ENCODE results near the gene EIF2D. TPM values are rescaled to one million over a fixed set of nuclear protein-coding genes. Genes with fewer than 3 reads are reported as not detected.

EIF2D gene
- total RNA-seq (2022; extraction: Qiagen RNA extraction) = 32.9 to 36.5 TPM (median 34.1 TPM) in 5 replicates

GRCh38 chr1:206612129-206612876, at the start of gene EIF2D:
Gene EIF2D (minus strand): TSS chr1:206612465. CDS start chr1:206612342, 123 bp downstream.

DNA sequence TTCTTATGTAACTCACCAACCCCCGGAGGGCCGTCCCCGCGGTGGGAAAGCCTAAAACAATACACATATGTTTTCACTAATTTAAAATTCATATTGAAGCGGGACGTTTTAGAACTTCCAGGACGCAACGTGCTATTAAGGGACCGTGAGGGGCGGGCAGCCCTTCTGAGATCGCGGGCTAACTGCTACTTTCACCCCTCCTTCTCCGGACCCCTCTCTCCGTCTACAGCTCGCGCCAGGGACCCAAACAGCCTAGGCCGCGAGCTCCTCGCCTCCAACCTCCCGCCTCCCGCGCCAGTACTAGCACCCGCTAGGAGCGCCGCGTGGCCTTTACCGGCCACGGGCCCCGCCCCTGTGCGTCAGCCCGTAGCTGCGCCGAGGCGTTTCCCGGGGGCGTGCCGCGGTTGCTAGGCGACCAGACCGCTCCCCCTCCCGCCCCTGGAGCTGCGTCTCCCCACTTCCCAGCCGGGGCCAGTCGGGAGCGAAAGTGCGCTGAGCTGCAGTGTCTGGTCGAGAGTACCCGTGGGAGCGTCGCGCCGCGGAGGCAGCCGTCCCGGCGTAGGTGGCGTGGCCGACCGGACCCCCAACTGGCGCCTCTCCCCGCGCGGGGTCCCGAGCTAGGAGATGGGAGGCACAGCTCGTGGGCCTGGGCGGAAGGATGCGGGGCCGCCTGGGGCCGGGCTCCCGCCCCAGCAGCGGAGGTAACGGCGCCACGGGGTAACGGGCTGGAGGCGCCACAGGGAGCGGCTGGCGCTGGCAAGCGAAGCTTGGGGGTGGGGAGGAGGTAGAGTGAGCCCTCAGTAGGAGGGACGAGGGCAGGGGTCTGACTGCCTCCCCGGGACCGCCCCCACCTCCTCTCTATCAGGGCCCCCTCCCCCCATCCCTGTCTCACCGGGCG, 23.1 kb upstream of the EIF2D start, which contains the start of gene DYRK3:
DYRK3 (plus strand) TSS at position 457 of the 898 bp plus-strand sequence; CDS start at position 625, 168 bp downstream.

Other genes starting within 250 kb of the EIF2D start
- 4.5 to 7.9 TPM (median 6.0 TPM) in 5 replicates for gene IKBKE, start 142.0 kb downstream of the EIF2D start, total RNA-seq (2022; extraction: Qiagen RNA extraction)
- 0.88 to 1.2 TPM (median 1.1 TPM) in 5 replicates for gene RASSF5, start 104.9 kb downstream of the EIF2D start, total RNA-seq (2022; extraction: Qiagen RNA extraction)
- 7.9 to 10.8 TPM (median 9.7 TPM) in 5 replicates for gene DYRK3, start 23.1 kb upstream of the EIF2D start, total RNA-seq (2022; extraction: Qiagen RNA extraction)
- gene MAPKAPK2, start 72.4 kb upstream of the EIF2D start, total RNA-seq (2022; extraction: Qiagen RNA extraction) = 72.4 to 86.6 TPM (median 78.4 TPM) in 5 replicates
- 0.13 TPM in 1 of 5 replicates, not detected in the others for gene IL19, start 158.3 kb upstream of the EIF2D start, total RNA-seq (2022; extraction: Qiagen RNA extraction)
- gene IL10, start 160.0 kb upstream of the EIF2D start, total RNA-seq (2022; extraction: Qiagen RNA extraction) = not detected in 5 replicates